Measurements from ENCODE around the gene DSCAML1. TPM values are rescaled to one million over a fixed set of nuclear protein-coding genes. Genes with fewer than 3 reads are reported as not detected.

DSCAML1 gene
- total and polyA plus RNA-seq, 9 of the 15 experiments (the other 6 are each of a cell fraction or from before 2014, with no cell fraction given) = not detected

DNA sequence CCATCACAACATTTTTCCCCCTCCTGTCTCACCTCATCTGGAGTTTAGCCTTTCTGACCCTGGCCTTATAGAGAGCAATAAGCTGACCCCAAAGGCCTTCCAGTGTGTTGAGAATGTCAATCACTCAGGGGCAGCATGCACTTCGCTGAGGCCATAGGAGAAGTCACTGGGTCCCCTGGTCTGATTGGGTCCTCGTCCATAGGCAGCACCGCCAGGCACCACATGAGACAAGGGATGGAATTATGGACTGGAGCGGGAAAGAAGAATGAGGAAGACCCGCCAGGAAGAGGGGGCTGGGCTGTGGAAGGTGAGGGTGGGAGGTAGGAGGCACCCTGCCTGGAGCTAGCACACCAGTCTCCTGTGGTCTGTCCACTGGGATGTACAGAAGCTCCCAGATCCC lies 72.9 kb downstream of the DSCAML1 start:
- intact Hi-C loops (cut with micrococcal nuclease) = no loop called here
- POLR2A ChIA-PET = no interaction called here
- in situ Hi-C loops (cut with MboI) = no loop called here

More for the DNA sequence above, 72.9 kb downstream of the DSCAML1 start:
- Histone ChIP-seq H3K4me2 (ENCODE audit: insufficient read depth, low read length) (no peak overlapping the region), H3K36me3 (ENCODE audit: control insufficient read depth, insufficient read depth, low read length) (no peaks in the 10 kb centered on the region), H2AFZ (ENCODE audit: low read depth, low read length) (no peak overlapping the region), H3K9me1 (ENCODE audit: control insufficient read depth, insufficient read depth, low read length) (no peaks in the 10 kb centered on the region), H4K20me1 (replicated peaks; ENCODE audit: control insufficient read depth, insufficient read depth, low read length) (peaks cover 12% of the 10 kb centered on the region; the same call in 1 of the 2 replicates), H3K27me3 (ENCODE audit: control insufficient read depth in 2 of 2, insufficient read depth in 2 of 2, low read length in 2 of 2) (peaks cover 27 to 59% of the 10 kb centered on the region in 2 experiments; a peak in 4 of 5 replicates), H3K27ac (ENCODE audit: extremely low read depth, low read depth, low read length) (no peak overlapping the region), H3K4me1 (replicated peaks in 1 of 2; ENCODE audit: control insufficient read depth in 2 of 2, insufficient read depth in 2 of 2, low read length in 2 of 2) (no peaks in the 10 kb centered on the region), H3K79me2 (ENCODE audit: control insufficient read depth, insufficient read depth, low read length) (no peaks in the 10 kb centered on the region), H3K9me3 (replicated peaks; ENCODE audit: control insufficient read depth, insufficient read depth, low read depth, low read length) (no peaks in the 10 kb centered on the region), H3K4me3 (no peak overlapping the region), H3K9ac (ENCODE audit: insufficient read depth in 1 of 2, low read depth in 2 of 2, low read length in 2 of 2) (no peak overlapping the region)
- no TSS peak for BruUV-seq (replicated peaks)
- 0% methylated on average over 5 of the region's 5 CpGs for WGBS (ENCODE audit: insufficient coverage, low coverage, missing lambda C conversion rate)
- TF ChIP-seq ZNF212 (CRISPR knock-in tag; IDR thresholded peaks at IDR 0.05) (no peak), POLR2A (conservative IDR thresholded peaks at IDR 0.05) (no peak), ERF (CRISPR knock-in tag; IDR thresholded peaks at IDR 0.05) (no peak), DDX20 (tag; IDR thresholded peaks at IDR 0.05; ENCODE audit: low read depth) (no peak), SAP30 (IDR thresholded peaks at IDR 0.05; ENCODE audit: borderline replicate concordance, insufficient read depth, low read depth, low read length, poor library complexity, severe bottlenecking) (no peak), ZNF586 (CRISPR knock-in tag; conservative IDR thresholded peaks at IDR 0.05) (no peak), POLR2AphosphoS2 (IDR thresholded peaks at IDR 0.05; ENCODE audit: low read length) (no peak), SIN3A (IDR thresholded peaks at IDR 0.05; ENCODE audit: borderline replicate concordance in 2 of 2, control insufficient read depth in 1 of 2, low read depth in 2 of 2, low read length in 2 of 2) (no peak), FOXM1 (IDR thresholded peaks at IDR 0.05; ENCODE audit: low read depth) (no peak), FOXM1 (CRISPR knock-in tag; IDR thresholded peaks at IDR 0.05; ENCODE audit: low read depth) (no peak), RBM34 (IDR thresholded peaks at IDR 0.05; ENCODE audit: borderline replicate concordance, insufficient read depth, low read length) (no peak)
- TF ChIP-seq, protein P1, sequence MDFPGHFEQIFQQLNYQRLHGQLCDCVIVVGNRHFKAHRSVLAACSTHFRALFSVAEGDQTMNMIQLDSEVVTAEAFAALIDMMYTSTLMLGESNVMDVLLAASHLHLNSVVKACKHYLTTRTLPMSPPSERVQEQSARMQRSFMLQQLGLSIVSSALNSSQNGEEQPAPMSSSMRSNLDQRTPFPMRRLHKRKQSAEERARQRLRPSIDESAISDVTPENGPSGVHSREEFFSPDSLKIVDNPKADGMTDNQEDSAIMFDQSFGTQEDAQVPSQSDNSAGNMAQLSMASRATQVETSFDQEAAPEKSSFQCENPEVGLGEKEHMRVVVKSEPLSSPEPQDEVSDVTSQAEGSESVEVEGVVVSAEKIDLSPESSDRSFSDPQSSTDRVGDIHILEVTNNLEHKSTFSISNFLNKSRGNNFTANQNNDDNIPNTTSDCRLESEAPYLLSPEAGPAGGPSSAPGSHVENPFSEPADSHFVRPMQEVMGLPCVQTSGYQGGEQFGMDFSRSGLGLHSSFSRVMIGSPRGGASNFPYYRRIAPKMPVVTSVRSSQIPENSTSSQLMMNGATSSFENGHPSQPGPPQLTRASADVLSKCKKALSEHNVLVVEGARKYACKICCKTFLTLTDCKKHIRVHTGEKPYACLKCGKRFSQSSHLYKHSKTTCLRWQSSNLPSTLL (IDR thresholded peaks at IDR 0.05) = no peak
- TF ChIP-seq, protein P2, sequence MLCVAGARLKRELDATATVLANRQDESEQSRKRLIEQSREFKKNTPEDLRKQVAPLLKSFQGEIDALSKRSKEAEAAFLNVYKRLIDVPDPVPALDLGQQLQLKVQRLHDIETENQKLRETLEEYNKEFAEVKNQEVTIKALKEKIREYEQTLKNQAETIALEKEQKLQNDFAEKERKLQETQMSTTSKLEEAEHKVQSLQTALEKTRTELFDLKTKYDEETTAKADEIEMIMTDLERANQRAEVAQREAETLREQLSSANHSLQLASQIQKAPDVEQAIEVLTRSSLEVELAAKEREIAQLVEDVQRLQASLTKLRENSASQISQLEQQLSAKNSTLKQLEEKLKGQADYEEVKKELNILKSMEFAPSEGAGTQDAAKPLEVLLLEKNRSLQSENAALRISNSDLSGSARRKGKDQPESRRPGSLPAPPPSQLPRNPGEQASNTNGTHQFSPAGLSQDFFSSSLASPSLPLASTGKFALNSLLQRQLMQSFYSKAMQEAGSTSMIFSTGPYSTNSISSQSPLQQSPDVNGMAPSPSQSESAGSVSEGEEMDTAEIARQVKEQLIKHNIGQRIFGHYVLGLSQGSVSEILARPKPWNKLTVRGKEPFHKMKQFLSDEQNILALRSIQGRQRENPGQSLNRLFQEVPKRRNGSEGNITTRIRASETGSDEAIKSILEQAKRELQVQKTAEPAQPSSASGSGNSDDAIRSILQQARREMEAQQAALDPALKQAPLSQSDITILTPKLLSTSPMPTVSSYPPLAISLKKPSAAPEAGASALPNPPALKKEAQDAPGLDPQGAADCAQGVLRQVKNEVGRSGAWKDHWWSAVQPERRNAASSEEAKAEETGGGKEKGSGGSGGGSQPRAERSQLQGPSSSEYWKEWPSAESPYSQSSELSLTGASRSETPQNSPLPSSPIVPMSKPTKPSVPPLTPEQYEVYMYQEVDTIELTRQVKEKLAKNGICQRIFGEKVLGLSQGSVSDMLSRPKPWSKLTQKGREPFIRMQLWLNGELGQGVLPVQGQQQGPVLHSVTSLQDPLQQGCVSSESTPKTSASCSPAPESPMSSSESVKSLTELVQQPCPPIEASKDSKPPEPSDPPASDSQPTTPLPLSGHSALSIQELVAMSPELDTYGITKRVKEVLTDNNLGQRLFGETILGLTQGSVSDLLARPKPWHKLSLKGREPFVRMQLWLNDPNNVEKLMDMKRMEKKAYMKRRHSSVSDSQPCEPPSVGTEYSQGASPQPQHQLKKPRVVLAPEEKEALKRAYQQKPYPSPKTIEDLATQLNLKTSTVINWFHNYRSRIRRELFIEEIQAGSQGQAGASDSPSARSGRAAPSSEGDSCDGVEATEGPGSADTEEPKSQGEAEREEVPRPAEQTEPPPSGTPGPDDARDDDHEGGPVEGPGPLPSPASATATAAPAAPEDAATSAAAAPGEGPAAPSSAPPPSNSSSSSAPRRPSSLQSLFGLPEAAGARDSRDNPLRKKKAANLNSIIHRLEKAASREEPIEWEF (CRISPR knock-in tag; IDR thresholded peaks at IDR 0.05) = no peak
- TF ChIP-seq, protein P3, sequence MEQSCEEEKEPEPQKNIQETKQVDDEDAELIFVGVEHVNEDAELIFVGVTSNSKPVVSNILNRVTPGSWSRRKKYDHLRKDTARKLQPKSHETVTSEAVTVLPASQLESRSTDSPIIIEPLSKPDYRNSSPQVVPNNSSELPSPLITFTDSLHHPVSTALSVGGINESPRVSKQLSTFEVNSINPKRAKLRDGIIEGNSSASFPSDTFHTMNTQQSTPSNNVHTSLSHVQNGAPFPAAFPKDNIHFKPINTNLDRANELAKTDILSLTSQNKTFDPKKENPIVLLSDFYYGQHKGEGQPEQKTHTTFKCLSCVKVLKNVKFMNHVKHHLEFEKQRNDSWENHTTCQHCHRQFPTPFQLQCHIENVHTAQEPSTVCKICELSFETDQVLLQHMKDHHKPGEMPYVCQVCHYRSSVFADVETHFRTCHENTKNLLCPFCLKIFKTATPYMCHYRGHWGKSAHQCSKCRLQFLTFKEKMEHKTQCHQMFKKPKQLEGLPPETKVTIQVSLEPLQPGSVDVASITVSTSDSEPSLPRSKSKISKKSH (CRISPR knock-in tag; IDR thresholded peaks at IDR 0.05) = no peak
- no peak for ATAC-seq
- no peak for DNase-seq (ENCODE audit: extremely low read depth in 1 of 4, low spot score in 3 of 4)
- FAIRE-seq = no peak
- CTCF ChIA-PET (ENCODE audit: low intra/inter-chr PET ratio) = no interaction called here

Data from K562 (cell line).